Measurements from ENCODE around the gene ANKRD18B. TPM values are rescaled to one million over a fixed set of nuclear protein-coding genes. Genes with fewer than 3 reads are reported as not detected.
"Not testable (repeated sequence)": the region's sequence is repeated elsewhere in the genome, so short reads cannot be mapped to it uniquely, and the experiment has no call there.

Gene ANKRD18B
- total RNA-seq, 1 donor = not detected

- not testable (repeated sequence) for H3K4me1 ChIP-seq (ENCODE audit: insufficient read depth, low read length); H3K4me2 ChIP-seq (ENCODE audit: insufficient read depth, low read length); H4K20me1 ChIP-seq (ENCODE audit: insufficient read depth, low read length); H3K79me2 ChIP-seq (ENCODE audit: insufficient read depth, low read length); H3K27ac ChIP-seq (ENCODE audit: low read depth, low read length); H2AFZ ChIP-seq (ENCODE audit: low read length); H3K36me3 ChIP-seq (ENCODE audit: insufficient read depth, low read length); DNase-seq (ENCODE audit: insufficient read length, low spot score, missing footprints); H3K9me3 ChIP-seq (ENCODE audit: low read depth, low read length); H3K4me3 ChIP-seq (ENCODE audit: insufficient read depth, low read length); H3K27me3 ChIP-seq (ENCODE audit: insufficient read depth, low read length)
Observed at GRCh38 chr9:33597386-33597785, 73.3 kb downstream of the ANKRD18B start.

DNA sequence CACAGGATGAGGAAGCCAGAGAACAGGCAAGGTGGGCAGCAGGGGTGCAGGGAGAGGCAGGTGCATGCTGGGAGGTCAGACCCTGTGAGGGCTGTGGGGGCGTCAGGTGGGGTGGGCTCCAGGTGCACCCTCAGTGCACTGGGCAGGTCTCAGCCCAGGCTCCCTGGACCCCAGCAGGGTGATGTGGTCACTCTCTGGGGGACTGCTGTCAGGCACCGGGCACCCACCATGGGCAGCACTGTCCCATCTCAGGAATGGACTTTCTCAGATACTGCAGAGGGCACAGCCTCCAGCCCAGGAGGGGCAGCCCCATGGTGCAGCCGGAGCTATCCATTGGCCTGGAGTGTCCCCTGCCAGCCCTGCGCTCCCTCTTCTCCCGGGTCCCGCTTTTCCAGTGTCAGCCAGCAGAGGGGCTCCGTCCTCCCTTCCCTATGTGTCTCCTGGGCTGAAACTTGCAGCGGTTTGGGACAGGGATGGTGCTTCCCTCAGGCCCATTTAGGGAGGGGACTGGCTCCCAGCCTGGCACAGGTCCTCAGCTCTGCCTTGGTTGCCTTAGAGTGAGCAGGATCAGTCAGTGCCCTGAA, 74.8 kb downstream of the ANKRD18B start:
- not testable (repeated sequence) for H3K27ac ChIP-seq (ENCODE audit: low read depth, low read length); H4K20me1 ChIP-seq (ENCODE audit: insufficient read depth, low read length); H3K27me3 ChIP-seq (ENCODE audit: insufficient read depth, low read length); H2AFZ ChIP-seq (ENCODE audit: low read length); H3K79me2 ChIP-seq (ENCODE audit: insufficient read depth, low read length); H3K9me3 ChIP-seq (ENCODE audit: low read depth, low read length); H3K36me3 ChIP-seq (ENCODE audit: insufficient read depth, low read length); H3K4me1 ChIP-seq (ENCODE audit: insufficient read depth, low read length); H3K4me3 ChIP-seq (ENCODE audit: insufficient read depth, low read length); H3K4me2 ChIP-seq (ENCODE audit: insufficient read depth, low read length)
- DNase-seq (ENCODE audit: insufficient read length, low spot score, missing footprints) = peak; percentile 27

- H3K4me1 ChIP-seq (ENCODE audit: insufficient read depth, low read length); H3K27me3 ChIP-seq (ENCODE audit: insufficient read depth, low read length); H3K36me3 ChIP-seq (ENCODE audit: insufficient read depth, low read length); H3K79me2 ChIP-seq (ENCODE audit: insufficient read depth, low read length); H3K9me3 ChIP-seq (ENCODE audit: low read depth, low read length); H3K27ac ChIP-seq (ENCODE audit: low read depth, low read length); H2AFZ ChIP-seq (ENCODE audit: low read length); H4K20me1 ChIP-seq (ENCODE audit: insufficient read depth, low read length); H3K4me2 ChIP-seq (ENCODE audit: insufficient read depth, low read length); H3K4me3 ChIP-seq (ENCODE audit: insufficient read depth, low read length); DNase-seq (ENCODE audit: insufficient read length, low spot score, missing footprints): not testable (repeated sequence)
Observed at GRCh38 chr9:33600911-33601310, 76.9 kb downstream of the ANKRD18B start.

DNA sequence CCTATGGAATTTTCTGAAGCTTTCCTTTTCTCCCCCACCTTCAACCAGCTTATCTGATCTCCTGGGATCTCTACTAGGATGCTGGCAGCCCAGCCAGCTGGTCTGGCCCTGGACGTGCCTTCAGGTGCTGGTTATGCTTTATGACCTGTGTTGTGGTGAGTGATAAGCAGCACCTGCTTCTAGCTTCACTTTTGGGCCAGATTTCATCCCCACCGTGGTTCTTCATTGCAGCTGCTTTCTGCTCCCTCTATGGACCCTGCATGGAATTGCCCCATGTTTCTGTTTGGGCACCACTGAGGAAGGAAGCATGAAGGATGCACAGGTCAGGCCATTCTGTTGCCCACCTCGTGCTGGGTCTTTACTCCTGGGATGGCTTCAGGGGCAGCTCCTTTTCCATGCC, 80.2 kb downstream of the ANKRD18B start:
- not testable (repeated sequence) for H3K27ac ChIP-seq (ENCODE audit: low read depth, low read length); H2AFZ ChIP-seq (ENCODE audit: low read length); H3K36me3 ChIP-seq (ENCODE audit: insufficient read depth, low read length); H3K79me2 ChIP-seq (ENCODE audit: insufficient read depth, low read length); H4K20me1 ChIP-seq (ENCODE audit: insufficient read depth, low read length); H3K27me3 ChIP-seq (ENCODE audit: insufficient read depth, low read length); H3K4me2 ChIP-seq (ENCODE audit: insufficient read depth, low read length); H3K4me3 ChIP-seq (ENCODE audit: insufficient read depth, low read length); H3K4me1 ChIP-seq (ENCODE audit: insufficient read depth, low read length); H3K9me3 ChIP-seq (ENCODE audit: low read depth, low read length)
- DNase-seq (ENCODE audit: insufficient read length, low spot score, missing footprints) = peak; percentile 85
- TF ChIP-seq, protein P1, sequence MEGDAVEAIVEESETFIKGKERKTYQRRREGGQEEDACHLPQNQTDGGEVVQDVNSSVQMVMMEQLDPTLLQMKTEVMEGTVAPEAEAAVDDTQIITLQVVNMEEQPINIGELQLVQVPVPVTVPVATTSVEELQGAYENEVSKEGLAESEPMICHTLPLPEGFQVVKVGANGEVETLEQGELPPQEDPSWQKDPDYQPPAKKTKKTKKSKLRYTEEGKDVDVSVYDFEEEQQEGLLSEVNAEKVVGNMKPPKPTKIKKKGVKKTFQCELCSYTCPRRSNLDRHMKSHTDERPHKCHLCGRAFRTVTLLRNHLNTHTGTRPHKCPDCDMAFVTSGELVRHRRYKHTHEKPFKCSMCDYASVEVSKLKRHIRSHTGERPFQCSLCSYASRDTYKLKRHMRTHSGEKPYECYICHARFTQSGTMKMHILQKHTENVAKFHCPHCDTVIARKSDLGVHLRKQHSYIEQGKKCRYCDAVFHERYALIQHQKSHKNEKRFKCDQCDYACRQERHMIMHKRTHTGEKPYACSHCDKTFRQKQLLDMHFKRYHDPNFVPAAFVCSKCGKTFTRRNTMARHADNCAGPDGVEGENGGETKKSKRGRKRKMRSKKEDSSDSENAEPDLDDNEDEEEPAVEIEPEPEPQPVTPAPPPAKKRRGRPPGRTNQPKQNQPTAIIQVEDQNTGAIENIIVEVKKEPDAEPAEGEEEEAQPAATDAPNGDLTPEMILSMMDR (IDR thresholded peaks at IDR 0.05; ENCODE audit: extremely low read depth, low read depth, low read length) = peak; percentile 37

DNA sequence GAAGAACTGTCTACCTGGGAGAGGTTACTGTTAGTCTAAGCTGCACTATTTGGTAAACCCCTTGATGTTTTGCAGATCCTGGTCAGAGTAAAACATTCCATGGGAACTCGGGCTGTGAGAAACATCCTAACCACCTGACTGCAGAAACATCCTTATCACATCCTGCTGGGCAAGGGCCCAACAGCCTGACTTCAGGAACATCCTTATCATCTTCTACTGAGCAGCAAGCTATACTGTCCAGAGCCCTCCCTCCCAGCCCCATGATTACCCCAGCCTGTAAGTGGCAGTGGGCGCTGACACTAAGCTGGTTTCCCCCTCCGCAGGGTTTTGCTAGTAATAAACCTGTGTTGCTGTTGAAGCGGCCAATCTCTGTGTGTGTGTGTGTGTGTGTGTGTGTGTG, 80.9 kb downstream of the ANKRD18B start:
- H3K4me2 ChIP-seq (ENCODE audit: insufficient read depth, low read length); H3K4me3 ChIP-seq (ENCODE audit: insufficient read depth, low read length); H4K20me1 ChIP-seq (ENCODE audit: insufficient read depth, low read length); H2AFZ ChIP-seq (ENCODE audit: low read length); H3K36me3 ChIP-seq (ENCODE audit: insufficient read depth, low read length); H3K79me2 ChIP-seq (ENCODE audit: insufficient read depth, low read length); H3K4me1 ChIP-seq (ENCODE audit: insufficient read depth, low read length); H3K9me3 ChIP-seq (ENCODE audit: low read depth, low read length); H3K27me3 ChIP-seq (ENCODE audit: insufficient read depth, low read length); DNase-seq (ENCODE audit: insufficient read length, low spot score, missing footprints); H3K27ac ChIP-seq (ENCODE audit: low read depth, low read length): not testable (repeated sequence)

GRCh38 chr9:33611358-33611757, 87.3 kb downstream of the ANKRD18B start:
- Histone ChIP-seq H3K36me3 (ENCODE audit: insufficient read depth, low read length) (no peaks in the 10 kb centered on the region), H3K4me1 (ENCODE audit: insufficient read depth, low read length) (no peaks in the 10 kb centered on the region), H3K9me3 (ENCODE audit: low read depth, low read length) (no peaks in the 10 kb centered on the region), H2AFZ (ENCODE audit: low read length) (no peak overlapping the region), H4K20me1 (ENCODE audit: insufficient read depth, low read length) (no peaks in the 10 kb centered on the region), H3K79me2 (ENCODE audit: insufficient read depth, low read length) (no peaks in the 10 kb centered on the region), H3K27me3 (ENCODE audit: insufficient read depth, low read length) (peaks cover 12% of the 10 kb centered on the region), H3K27ac (ENCODE audit: low read depth, low read length) (no peak overlapping the region), H3K4me3 (ENCODE audit: insufficient read depth, low read length) (no peak overlapping the region), H3K4me2 (ENCODE audit: insufficient read depth, low read length) (no peak overlapping the region)
- no peak for DNase-seq (ENCODE audit: insufficient read length, low spot score, missing footprints)
- TF ChIP-seq, protein P1 (IDR thresholded peaks at IDR 0.05; ENCODE audit: extremely low read depth, low read depth, low read length) = no peak

GRCh38 chr9:33612410-33612809, 88.4 kb downstream of the ANKRD18B start:
- H3K79me2 ChIP-seq (ENCODE audit: insufficient read depth, low read length); H3K27ac ChIP-seq (ENCODE audit: low read depth, low read length); H3K4me3 ChIP-seq (ENCODE audit: insufficient read depth, low read length); H4K20me1 ChIP-seq (ENCODE audit: insufficient read depth, low read length); H3K4me2 ChIP-seq (ENCODE audit: insufficient read depth, low read length); H2AFZ ChIP-seq (ENCODE audit: low read length); H3K9me3 ChIP-seq (ENCODE audit: low read depth, low read length); H3K36me3 ChIP-seq (ENCODE audit: insufficient read depth, low read length); DNase-seq (ENCODE audit: insufficient read length, low spot score, missing footprints); H3K4me1 ChIP-seq (ENCODE audit: insufficient read depth, low read length): not testable (repeated sequence)
- peaks cover 12% of the 10 kb centered on the region for H3K27me3 ChIP-seq (ENCODE audit: insufficient read depth, low read length)

Measured in osteoblast (primary cell).